ENCODE measurements around the gene RAD51. TPM values are rescaled to one million over a fixed set of nuclear protein-coding genes. Genes with fewer than 3 reads are reported as not detected.

RAD51 gene
- total and polyA plus RNA-seq, 9 of the 15 experiments (the other 6 are each of a cell fraction or from before 2014, with no cell fraction given): 16.0 to 63.8 (median 34.6) TPM

DNA sequence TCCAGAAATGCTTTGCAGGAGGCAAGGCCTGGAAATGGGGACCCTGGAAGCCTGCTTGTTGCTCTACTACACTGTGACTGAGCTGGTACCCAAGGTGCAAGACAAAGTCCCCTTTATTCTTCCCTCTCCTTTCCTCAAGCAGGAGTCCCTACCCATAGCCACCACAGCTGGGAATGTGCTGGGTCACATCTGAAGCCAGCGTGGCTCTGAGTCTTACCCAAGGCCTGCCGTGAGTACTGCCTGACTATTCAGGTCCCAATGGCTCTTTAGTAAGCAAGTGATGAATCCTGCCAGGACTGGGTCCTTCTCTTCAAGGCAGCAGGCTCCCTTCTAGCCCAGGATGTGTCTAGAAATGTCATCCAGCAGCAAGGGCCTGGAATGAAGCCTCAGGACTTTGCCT lies 9.6 kb upstream of the RAD51 start:
- H3K4me1 ChIP-seq (replicated peaks in 1 of 2; ENCODE audit: control insufficient read depth in 2 of 2, insufficient read depth in 2 of 2, low read length in 2 of 2): no peaks in the 10 kb centered on the region
- H3K27me3 ChIP-seq (ENCODE audit: control insufficient read depth in 2 of 2, insufficient read depth in 2 of 2, low read length in 2 of 2): no peaks in the 10 kb centered on the region
- no peak for FAIRE-seq
- no TSS peak for BruUV-seq (replicated peaks)
- no peak overlapping the region for H3K4me2 ChIP-seq (ENCODE audit: insufficient read depth, low read length)
- 82% methylated on average over 2 of the region's 2 CpGs for WGBS (ENCODE audit: insufficient coverage, low coverage, missing lambda C conversion rate)
- H3K9me3 ChIP-seq (replicated peaks; ENCODE audit: control insufficient read depth, insufficient read depth, low read depth, low read length): no peaks in the 10 kb centered on the region
- H3K79me2 ChIP-seq (ENCODE audit: control insufficient read depth, insufficient read depth, low read length): no peaks in the 10 kb centered on the region
- CTCF ChIA-PET (ENCODE audit: low intra/inter-chr PET ratio): no interaction called here
- H3K9ac ChIP-seq (ENCODE audit: insufficient read depth in 1 of 2, low read depth in 2 of 2, low read length in 2 of 2): no peak overlapping the region
- H3K27ac ChIP-seq (ENCODE audit: extremely low read depth, low read depth, low read length): no peak overlapping the region
- no peaks in the 10 kb centered on the region for H3K36me3 ChIP-seq (ENCODE audit: control insufficient read depth, insufficient read depth, low read length)
- no peak overlapping the region for H2AFZ ChIP-seq (ENCODE audit: low read depth, low read length)
- no peak for DNase-seq (ENCODE audit: extremely low read depth in 1 of 4, low spot score in 3 of 4)
- H3K9me1 ChIP-seq (ENCODE audit: control insufficient read depth, insufficient read depth, low read length): no peaks in the 10 kb centered on the region
- peak; percentile 31 for ATAC-seq
- no peaks in the 10 kb centered on the region for H4K20me1 ChIP-seq (replicated peaks; ENCODE audit: control insufficient read depth, insufficient read depth, low read length)
- TF ChIP-seq ZNF77 (CRISPR knock-in tag; IDR thresholded peaks at IDR 0.05) (no peak), DPF2 (IDR thresholded peaks at IDR 0.05) (no peak), NBN (IDR thresholded peaks at IDR 0.05; ENCODE audit: low read depth) (no peak), DACH1 (IDR thresholded peaks at IDR 0.05; ENCODE audit: partially characterized antibody) (no peak), YBX1 (IDR thresholded peaks at IDR 0.05) (no peak), ARID2 (IDR thresholded peaks at IDR 0.05) (no peak), KHSRP (IDR thresholded peaks at IDR 0.05) (no peak), ZNF316 (IDR thresholded peaks at IDR 0.05) (no peak), SMAD3 (CRISPR knock-in tag; conservative IDR thresholded peaks at IDR 0.05) (no peak), SRSF3 (IDR thresholded peaks at IDR 0.05; ENCODE audit: insufficient read depth, low read length) (no peak), ILF3 (IDR thresholded peaks at IDR 0.05; ENCODE audit: borderline replicate concordance) (no peak), ZSCAN29 (IDR thresholded peaks at IDR 0.05) (no peak), KAT2B (IDR thresholded peaks at IDR 0.05; ENCODE audit: low read depth, low read length) (no peak)
- TF ChIP-seq, protein P1, sequence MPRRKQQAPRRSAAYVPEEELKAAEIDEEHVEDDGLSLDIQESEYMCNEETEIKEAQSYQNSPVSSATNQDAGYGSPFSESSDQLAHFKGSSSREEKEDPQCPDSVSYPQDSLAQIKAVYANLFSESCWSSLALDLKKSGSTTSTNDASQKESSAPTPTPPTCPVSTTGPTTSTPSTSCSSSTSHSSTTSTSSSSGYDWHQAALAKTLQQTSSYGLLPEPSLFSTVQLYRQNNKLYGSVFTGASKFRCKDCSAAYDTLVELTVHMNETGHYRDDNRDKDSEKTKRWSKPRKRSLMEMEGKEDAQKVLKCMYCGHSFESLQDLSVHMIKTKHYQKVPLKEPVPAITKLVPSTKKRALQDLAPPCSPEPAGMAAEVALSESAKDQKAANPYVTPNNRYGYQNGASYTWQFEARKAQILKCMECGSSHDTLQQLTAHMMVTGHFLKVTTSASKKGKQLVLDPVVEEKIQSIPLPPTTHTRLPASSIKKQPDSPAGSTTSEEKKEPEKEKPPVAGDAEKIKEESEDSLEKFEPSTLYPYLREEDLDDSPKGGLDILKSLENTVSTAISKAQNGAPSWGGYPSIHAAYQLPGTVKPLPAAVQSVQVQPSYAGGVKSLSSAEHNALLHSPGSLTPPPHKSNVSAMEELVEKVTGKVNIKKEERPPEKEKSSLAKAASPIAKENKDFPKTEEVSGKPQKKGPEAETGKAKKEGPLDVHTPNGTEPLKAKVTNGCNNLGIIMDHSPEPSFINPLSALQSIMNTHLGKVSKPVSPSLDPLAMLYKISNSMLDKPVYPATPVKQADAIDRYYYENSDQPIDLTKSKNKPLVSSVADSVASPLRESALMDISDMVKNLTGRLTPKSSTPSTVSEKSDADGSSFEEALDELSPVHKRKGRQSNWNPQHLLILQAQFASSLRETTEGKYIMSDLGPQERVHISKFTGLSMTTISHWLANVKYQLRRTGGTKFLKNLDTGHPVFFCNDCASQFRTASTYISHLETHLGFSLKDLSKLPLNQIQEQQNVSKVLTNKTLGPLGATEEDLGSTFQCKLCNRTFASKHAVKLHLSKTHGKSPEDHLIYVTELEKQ (CRISPR knock-in tag; IDR thresholded peaks at IDR 0.05): no peak
- TF ChIP-seq, protein P2, sequence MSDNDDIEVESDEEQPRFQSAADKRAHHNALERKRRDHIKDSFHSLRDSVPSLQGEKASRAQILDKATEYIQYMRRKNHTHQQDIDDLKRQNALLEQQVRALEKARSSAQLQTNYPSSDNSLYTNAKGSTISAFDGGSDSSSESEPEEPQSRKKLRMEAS (CRISPR knock-in tag; IDR thresholded peaks at IDR 0.05): no peak
- TF ChIP-seq, protein P3, sequence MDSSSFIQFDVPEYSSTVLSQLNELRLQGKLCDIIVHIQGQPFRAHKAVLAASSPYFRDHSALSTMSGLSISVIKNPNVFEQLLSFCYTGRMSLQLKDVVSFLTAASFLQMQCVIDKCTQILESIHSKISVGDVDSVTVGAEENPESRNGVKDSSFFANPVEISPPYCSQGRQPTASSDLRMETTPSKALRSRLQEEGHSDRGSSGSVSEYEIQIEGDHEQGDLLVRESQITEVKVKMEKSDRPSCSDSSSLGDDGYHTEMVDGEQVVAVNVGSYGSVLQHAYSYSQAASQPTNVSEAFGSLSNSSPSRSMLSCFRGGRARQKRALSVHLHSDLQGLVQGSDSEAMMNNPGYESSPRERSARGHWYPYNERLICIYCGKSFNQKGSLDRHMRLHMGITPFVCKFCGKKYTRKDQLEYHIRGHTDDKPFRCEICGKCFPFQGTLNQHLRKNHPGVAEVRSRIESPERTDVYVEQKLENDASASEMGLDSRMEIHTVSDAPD (CRISPR knock-in tag; IDR thresholded peaks at IDR 0.05): no peak
- intact Hi-C loops (cut with micrococcal nuclease) (no loop called here), in situ Hi-C loops (cut with MboI) (no loop called here)
- H3K4me3 ChIP-seq: no peak overlapping the region
- POLR2A ChIA-PET: interaction anchor here (0.8 to 3.3 kb wide), 3 partner anchors 9 to 101 kb away, joined by 3 to 13 read pairs (median 5); partner anchors contain the start of gene RAD51
